Sigmoid colon (tissue), 4 donors: ENCODE data around the gene ZNF791.

Source experiments
- POLR2AphosphoS5 ChIP-seq, 4 donors: sonication (generic); formaldehyde crosslinking; IDR thresholded peaks; one replicate each; pipeline ENCODE4 v1.6.1; 2017; ENCODE audit warnings: antibody characterized with exemption in 4 of 4
- TF ChIP-seq, protein P1 (sequence below), 4 experiments: fragments of 450-650 bp in 3 of 4; fragments of 200-600 bp in 1 of 4; IDR thresholded peaks; one replicate each; pipeline ENCODE4 v1.5.1; 2016 to 2019; ENCODE audit warnings: antibody characterized with exemption in 4 of 4, mild to moderate bottlenecking in 3 of 4, moderate library complexity in 2 of 4

DNA sequence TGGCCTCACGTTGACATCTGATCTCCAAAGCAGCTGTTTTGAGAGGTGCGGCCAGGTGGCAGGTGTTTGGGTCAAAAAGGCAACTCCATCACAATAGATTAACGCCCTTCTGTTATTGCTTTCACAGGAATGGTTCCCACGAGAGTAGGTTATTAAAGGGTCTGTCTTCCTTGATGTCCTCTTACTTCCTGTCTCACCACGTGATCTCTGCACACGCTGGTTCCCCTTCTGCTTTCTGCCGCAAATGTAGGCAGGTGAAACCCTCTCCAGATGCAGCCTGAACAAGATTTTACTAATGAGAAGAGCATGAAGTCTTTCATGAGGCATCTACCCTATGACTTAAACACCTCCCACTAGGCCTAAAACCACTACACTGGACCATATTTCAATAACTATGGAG, 36.7 kb upstream of the ZNF791 start:
- TF ChIP-seq, protein P1, sequence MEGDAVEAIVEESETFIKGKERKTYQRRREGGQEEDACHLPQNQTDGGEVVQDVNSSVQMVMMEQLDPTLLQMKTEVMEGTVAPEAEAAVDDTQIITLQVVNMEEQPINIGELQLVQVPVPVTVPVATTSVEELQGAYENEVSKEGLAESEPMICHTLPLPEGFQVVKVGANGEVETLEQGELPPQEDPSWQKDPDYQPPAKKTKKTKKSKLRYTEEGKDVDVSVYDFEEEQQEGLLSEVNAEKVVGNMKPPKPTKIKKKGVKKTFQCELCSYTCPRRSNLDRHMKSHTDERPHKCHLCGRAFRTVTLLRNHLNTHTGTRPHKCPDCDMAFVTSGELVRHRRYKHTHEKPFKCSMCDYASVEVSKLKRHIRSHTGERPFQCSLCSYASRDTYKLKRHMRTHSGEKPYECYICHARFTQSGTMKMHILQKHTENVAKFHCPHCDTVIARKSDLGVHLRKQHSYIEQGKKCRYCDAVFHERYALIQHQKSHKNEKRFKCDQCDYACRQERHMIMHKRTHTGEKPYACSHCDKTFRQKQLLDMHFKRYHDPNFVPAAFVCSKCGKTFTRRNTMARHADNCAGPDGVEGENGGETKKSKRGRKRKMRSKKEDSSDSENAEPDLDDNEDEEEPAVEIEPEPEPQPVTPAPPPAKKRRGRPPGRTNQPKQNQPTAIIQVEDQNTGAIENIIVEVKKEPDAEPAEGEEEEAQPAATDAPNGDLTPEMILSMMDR (IDR thresholded peaks at IDR 0.05): no peak
- no peak for TF ChIP-seq POLR2AphosphoS5 (IDR thresholded peaks at IDR 0.05)
